GM12865 (cell line): Measurements from ENCODE around the gene CHST15.
"Not testable (repeated sequence)": the region's sequence is repeated elsewhere in the genome, so short reads cannot be mapped to it uniquely, and the experiment has no call there.

Experiments
- DNase-seq: peaks from one replicate; pipeline ENCODE4 v3.0.0; 2010; ENCODE audit warnings: low read depth
- H3K4me3 ChIP-seq: 2 replicates; pipeline ENCODE4 v1.5.1; 2011; ENCODE audit warnings: mild to moderate bottlenecking, low read depth, low read length, control low read depth
- CTCF ChIP-seq: IDR thresholded peaks from 2 replicates; pipeline ENCODE4 v1.5.1; 2011; ENCODE audit warnings: low read length, control low read depth, low read depth, inconsistent platforms; ENCODE audit not compliant: insufficient read depth; ENCODE audit errors: missing control alignments

Gene CHST15

GRCh38 chr10:124107072-124107471 is 13.7 kb upstream of the CHST15 start:
- no peak overlapping the region for H3K4me3 ChIP-seq
- DNase-seq, result no peak
- TF ChIP-seq CTCF, result no peak

GRCh38 chr10:124106241-124106879 is 13.0 kb upstream of the CHST15 start:
- no peak overlapping the region for H3K4me3 ChIP-seq
- TF ChIP-seq CTCF, result no peak
- peak; percentile 88 for DNase-seq

- no peak overlapping the region for H3K4me3 ChIP-seq
- TF ChIP-seq CTCF, result no peak
- no peak for DNase-seq
These were observed 12.2 kb upstream of the CHST15 start for GRCh38 chr10:124105594-124105993.

- TF ChIP-seq CTCF, result no peak
- no peak for DNase-seq
- H3K4me3 ChIP-seq, result no peak overlapping the region
These were observed 11.6 kb upstream of the CHST15 start for GRCh38 chr10:124105045-124105444.

GRCh38 chr10:124104011-124104627 is 10.7 kb upstream of the CHST15 start:
- TF ChIP-seq CTCF, result no peak
- DNase-seq, result no peak
- H3K4me3 ChIP-seq, result no peak overlapping the region

GRCh38 chr10:124101351-124101750 is 8.0 kb upstream of the CHST15 start:
- TF ChIP-seq CTCF, result no peak
- H3K4me3 ChIP-seq, result no peak overlapping the region
- DNase-seq, result no peak

GRCh38 chr10:124100651-124101050 is 7.3 kb upstream of the CHST15 start:
- not testable (repeated sequence) for DNase-seq, H3K4me3 ChIP-seq
